HG03520 (cell line): ENCODE results near the gene METRNL.

Source experiments
- ATAC-seq: cut with Tn5 transposase; IDR thresholded peaks from one replicate; pipeline ENCODE4 v1.9.1; 2021; ENCODE audit warnings: mild to moderate bottlenecking, moderate library complexity; ENCODE audit not compliant: unreplicated experiment

METRNL gene

GRCh38 chr17:83078378-83079351 lies 744 bp upstream of the METRNL start:
- ATAC-seq = no peak

DNA sequence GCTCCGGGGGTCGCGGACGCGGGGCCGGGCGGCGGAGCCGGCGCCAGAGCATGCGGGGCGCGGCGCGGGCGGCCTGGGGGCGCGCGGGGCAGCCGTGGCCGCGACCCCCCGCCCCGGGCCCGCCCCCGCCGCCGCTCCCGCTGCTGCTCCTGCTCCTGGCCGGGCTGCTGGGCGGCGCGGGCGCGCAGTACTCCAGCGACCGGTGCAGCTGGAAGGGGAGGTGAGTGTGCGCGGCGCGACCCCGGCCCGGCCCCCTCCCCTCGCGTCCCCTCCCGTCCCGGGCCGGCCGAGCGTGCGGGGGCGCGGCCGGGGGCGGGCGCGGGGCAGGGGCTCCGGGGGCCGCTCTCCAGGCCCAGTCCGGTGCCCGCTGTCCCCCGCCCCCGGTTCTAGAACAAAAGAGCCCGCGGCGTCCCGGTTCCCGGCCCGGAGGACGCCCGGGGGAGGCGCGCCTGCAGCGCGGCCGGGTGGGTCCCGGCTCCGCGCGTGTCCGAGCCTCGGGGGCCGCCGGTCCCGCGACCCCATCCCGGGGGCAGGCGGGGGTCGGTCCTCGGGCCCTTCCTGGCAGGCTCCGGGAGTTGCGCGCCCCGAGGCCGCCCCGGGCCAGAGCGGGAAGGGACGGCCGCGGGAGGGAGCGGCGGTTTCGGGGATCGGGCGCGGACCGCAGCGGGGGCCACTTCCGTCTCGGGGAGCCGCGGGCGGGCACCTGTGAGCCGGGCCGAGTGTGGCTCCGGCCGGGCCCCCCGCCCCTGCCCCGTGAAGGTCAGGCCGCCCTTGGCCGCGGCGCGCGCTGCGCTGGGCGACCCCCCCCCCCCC lies 563 bp downstream of the METRNL start:
- no peak for ATAC-seq

DNA sequence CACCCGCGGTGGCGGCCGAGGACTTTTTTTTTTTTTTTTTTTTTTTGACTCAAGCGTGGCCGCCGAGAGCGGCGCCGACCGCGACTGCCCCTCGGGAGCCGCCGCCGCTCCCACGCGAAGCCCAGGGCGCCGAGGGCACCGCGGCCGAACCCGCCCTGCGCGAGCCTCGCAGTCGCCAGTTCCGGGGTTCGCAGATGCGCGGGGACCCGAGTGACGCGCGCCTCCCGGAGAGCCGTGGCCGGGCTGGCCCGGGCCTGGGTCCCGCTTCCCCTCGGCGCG lies 1.1 kb downstream of the METRNL start:
- ATAC-seq = no peak

DNA sequence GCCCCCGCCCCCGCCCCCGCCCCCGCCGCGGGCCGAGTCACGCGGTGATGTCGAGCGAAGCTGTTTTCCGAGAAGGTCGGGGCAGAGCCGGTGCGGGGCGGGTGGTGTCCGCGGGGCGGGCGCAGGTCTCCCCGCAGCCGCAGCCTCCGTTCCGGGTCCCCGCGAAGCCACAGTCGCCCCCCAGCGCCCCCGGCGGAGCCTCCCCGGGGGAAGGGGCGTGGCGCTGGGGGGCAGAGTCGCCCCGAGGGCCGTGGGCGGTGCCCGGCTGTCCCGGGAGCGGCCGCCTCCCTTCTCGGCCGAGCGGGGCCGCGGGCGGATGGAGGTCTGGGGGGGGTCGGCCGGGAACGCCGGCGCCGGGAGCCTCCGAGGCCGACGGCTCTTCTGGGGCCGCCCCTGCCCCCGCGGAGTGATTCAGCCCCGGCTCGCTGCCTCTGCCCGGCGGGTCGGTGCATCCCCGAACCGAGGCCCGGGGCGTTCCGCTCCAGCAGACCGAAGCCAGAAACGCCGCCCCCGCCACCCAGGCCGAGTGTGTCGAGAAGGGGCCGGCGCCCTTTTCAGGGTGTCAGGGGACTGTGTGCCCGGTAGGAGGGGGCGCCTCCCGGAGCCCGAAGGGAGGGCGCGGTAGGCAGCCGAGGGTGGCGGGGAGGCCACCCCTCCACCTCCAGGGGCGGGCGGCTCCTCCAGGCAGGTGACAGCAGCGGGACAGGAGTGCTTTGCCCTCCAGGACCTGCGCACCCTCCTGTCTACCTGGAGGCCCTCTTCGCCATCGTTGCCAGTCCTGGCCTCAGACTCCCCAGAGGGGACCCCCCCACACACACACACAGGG lies 1.7 kb downstream of the METRNL start:
- ATAC-seq = no peak

DNA sequence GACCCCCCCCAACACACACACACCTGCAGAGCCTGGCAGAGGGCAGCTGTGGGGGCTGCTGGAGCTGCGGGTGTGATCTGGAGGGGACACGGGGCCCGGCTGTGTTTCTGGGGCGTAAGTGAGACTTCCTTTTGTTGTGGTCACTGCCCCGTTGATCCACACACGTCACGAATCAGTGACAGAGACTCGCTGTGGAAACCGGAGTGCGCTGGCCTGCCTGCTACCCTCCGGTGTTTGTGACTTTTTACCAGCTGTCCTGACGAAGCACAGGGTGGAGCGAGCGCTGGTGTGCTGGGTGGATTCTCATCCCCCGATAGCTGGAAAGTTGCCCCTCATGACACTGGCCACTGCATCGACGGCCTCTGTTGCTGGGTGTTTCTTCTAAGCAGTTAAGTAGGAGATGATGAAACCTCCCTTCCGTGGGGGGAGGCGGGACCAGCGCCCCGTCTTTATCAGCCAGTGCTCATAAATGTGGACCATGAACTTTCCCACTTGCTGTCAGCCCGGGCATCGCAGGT lies 2.3 kb downstream of the METRNL start:
- no peak for ATAC-seq

DNA sequence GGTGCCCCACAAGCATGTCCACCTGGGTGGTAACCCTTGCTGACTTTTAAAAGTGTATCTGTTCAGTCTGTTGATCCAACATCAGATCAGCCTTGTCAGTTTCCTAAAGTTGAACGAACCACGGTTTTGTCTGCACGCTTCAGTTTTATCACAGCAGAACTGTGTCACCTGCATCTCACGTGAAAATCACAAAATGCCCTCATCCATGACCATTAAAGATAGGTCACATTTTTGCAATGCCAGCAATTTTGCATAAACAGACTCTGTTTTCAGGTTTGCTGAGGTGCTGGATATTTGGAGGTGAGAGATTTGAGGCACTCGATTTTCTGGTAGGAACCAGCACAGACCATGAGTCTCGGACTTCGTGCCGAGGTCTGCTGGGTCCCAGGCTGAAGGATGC lies 3.0 kb downstream of the METRNL start:
- no peak for ATAC-seq

DNA sequence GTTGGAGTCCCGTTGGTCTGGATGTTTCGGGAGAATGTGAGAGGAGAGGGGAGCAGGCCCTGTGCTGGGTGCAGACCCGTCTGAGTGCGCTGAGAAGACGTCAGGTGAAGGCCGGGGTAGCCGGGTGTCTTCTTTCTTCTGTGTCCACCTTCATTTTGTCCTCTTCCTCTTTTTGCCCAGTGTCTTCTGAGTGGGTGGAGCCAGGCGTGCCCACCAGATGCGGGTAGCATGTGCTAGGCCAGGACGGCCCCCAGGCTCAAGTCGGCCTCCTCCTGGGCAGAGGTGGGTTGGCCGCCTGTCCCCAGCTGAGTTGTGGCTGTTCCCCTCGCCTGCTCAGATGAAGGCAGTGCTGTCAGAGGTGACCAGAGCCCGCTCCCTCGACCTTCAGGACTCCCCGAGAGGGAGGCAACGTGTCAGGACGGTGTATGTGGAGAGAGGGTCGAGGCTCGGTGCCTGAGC lies 3.5 kb downstream of the METRNL start:
- no peak for ATAC-seq

DNA sequence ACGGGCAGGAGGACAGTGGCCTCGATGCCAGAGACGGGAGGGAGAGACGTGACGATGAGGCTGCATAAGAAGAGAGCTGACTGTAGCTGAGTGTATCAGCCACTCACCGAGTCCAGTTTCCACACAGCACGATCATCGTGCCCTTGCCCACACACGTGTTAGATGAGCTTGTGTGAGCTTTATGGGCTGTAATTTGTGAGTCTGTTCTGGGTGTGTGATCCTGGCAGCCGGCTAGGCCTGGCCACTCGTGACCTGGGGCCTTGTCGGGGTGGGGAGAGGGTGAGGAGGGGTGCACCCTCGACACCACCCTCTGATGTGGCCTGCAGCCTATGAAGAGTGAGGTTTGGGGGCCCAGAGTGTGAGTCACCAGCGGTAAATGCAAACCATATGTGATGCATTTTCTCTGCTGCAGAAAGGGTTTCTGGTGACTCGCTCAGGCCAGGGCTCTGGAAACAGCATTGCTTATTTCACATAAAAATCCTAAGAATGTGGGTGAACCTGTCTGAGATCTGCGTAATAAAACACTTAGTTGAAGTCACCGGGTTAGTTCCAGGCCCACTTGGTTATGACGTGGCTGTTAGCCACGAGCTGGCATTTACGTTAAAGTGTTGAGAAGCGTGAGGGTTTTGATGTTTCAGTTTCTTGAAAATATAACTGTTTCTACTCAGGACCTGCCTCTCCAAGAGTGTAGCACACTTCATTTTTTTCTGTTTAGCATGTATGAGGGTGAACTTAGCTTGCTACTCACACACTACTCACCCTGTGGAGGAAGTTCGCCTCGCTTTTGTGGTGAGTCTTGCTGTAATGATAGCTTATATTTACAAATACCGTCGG lies 4.2 kb downstream of the METRNL start:
- no peak for ATAC-seq

DNA sequence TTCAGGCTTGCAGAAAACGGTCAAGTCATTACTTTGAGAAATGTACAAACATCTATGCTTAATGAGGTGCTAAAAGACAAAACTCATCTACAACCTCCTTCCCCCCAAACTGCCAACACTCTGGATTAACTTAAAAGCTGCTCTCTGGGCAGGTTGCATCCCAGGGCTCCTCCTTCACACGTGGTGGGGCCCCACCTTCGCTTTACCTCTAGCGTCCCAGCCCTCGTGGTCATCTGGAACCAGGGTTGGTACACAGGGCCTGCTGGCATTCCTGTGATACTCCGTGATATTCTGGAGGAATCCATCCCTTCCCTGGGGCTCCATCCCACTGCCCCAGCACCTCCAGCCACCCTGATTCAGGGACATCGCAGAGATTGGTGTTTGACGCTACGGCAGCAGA lies 4.8 kb downstream of the METRNL start:
- ATAC-seq = no peak

- no peak for ATAC-seq
Observed at GRCh38 chr17:83084621-83085056, 5.2 kb downstream of the METRNL start.

- ATAC-seq = no peak
Observed at GRCh38 chr17:83085103-83085502, 5.7 kb downstream of the METRNL start.

GRCh38 chr17:83085526-83086198 lies 6.3 kb downstream of the METRNL start:
- no peak for ATAC-seq

DNA sequence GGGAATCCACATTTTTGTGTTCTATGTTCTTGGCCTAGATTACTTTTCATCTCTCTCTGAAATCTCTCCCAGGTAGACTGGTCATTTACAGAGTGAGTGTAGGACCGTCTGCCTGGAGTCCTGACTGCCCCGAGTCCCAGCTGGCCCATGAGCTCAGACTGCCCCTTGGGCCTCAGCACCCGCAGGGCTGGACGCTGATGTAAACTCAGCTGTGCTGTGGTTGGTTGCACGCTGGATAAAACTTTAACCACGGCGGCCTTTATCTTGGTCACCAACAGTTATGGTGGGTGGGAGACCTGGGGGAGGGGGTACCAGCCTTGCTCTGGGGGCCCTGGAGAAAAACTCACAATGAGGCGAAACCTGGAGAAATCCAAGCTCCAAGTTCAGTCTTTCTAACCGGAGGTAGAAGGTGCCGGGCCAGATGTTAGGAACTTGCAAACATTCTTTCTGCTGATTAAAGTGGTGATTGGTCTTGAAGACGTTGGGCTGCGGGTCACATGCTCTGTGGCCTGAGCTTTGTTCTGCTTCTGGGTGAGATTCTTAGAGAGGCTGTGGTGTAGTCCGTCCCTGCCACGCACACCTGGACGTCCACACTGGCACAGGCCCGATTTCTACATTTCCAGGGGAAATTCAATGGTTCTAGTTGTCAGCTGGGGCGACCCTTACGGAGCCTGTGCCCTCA lies 6.9 kb downstream of the METRNL start:
- no peak for ATAC-seq

- ATAC-seq = no peak
Observed at GRCh38 chr17:83086907-83087787, 7.7 kb downstream of the METRNL start.

- no peak for ATAC-seq
Observed at GRCh38 chr17:83087788-83088360, 8.5 kb downstream of the METRNL start.

- ATAC-seq = no peak
Observed at GRCh38 chr17:83088451-83088850, 9.0 kb downstream of the METRNL start.

- no peak for ATAC-seq
Observed at GRCh38 chr17:83088909-83089308, 9.5 kb downstream of the METRNL start.
